Activated CD8-positive, alpha-beta memory T cell treated with anti-CD3 and anti-CD28 coated beads, Interleukin-2, amount 50 U/mL, for 4 hours (primary cell): ENCODE data around the gene GDF2.

Experiments used
- DNase-seq: peaks from one replicate; pipeline ENCODE4 v3.0.0-alpha.2; 2020

GDF2 gene

GRCh38 chr10:47335906-47336305 is 13.7 kb downstream of the GDF2 start:
- DNase-seq = no peak

GRCh38 chr10:47336387-47337134 is 14.3 kb downstream of the GDF2 start:
- DNase-seq = no peak

- DNase-seq = no peak
Observed at GRCh38 chr10:47337310-47337709, 15.1 kb downstream of the GDF2 start.

GRCh38 chr10:47339186-47339735 is 17.0 kb downstream of the GDF2 start:
- DNase-seq = no peak

GRCh38 chr10:47339759-47340607 is 17.7 kb downstream of the GDF2 start:
- DNase-seq = no peak

GRCh38 chr10:47340608-47341170 is 18.4 kb downstream of the GDF2 start:
- DNase-seq = peak; percentile 76

GRCh38 chr10:47344996-47345870 is 23.0 kb downstream of the GDF2 start:
- DNase-seq = no peak

GRCh38 chr10:47346581-47347302 is 24.5 kb downstream of the GDF2 start:
- no peak for DNase-seq

- no peak for DNase-seq
Observed at GRCh38 chr10:47347303-47347675, 25.0 kb downstream of the GDF2 start.

GRCh38 chr10:47348138-47348651 is 25.9 kb downstream of the GDF2 start, which contains the start of gene RBP3:
RBP3 (plus strand) TSS chr10:47348363; CDS start chr10:47348485, 122 bp downstream.
- DNase-seq = no peak

- no peak for DNase-seq
Observed at GRCh38 chr10:47348661-47349470, 26.6 kb downstream of the GDF2 start.

GRCh38 chr10:47349516-47349915 is 27.3 kb downstream of the GDF2 start:
- no peak for DNase-seq

- no peak for DNase-seq
Observed at GRCh38 chr10:47349941-47350371, 27.7 kb downstream of the GDF2 start.

GRCh38 chr10:47350671-47351640 is 28.7 kb downstream of the GDF2 start:
- DNase-seq = no peak

- no peak for DNase-seq
Observed at GRCh38 chr10:47351899-47352815, 29.9 kb downstream of the GDF2 start.

- no peak for DNase-seq
Observed at GRCh38 chr10:47353351-47353750, 31.1 kb downstream of the GDF2 start.

GRCh38 chr10:47354165-47354564 is 31.9 kb downstream of the GDF2 start:
- DNase-seq = no peak

- DNase-seq = no peak
Observed at GRCh38 chr10:47354900-47355299, 32.6 kb downstream of the GDF2 start.
